DMS53 treated with DMSO at 0.1 percent for 48 hours (cell line): ENCODE results near the gene HADHA.

Experiments used
- DNase-seq: peaks from one replicate; lab custom pipeline; 2025; ENCODE audit not compliant: unreplicated experiment; lab: John Stamatoyannopoulos, UW

HADHA gene

DNA sequence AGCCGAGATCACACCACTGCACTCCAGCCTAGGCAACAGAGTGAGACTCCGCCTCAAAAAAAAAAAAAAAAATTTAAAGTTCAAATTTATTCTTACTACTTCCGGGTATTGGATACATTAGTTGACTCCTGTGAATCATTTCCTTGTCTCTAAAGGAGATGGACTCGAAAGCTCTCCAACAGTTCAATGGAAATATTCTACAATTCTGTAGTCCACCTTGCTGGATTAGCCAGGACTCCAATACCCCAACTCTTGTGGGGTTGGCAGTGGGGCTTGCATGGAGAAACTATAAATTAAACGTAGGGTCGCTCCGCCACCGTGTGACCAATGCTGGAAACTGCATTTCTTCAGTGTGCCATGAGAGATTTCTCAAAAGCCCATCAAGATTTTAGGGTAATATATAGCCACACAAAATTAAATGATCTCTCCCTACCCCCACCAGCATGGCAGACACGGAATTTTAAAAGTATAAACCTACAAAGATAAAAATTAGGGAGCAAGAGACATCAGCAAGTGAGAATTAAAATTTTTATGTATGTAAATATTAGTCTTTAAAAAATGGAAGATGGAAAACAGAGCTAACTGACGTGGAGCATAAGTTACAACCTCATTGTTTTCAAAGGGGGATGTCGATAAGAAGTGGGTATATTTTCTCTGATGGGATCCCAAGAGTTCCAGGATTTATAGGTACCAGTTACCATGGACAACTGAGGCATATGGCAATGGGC lies 99.3 kb downstream of the HADHA start:
- DNase-seq, result peak; percentile 43

DNA sequence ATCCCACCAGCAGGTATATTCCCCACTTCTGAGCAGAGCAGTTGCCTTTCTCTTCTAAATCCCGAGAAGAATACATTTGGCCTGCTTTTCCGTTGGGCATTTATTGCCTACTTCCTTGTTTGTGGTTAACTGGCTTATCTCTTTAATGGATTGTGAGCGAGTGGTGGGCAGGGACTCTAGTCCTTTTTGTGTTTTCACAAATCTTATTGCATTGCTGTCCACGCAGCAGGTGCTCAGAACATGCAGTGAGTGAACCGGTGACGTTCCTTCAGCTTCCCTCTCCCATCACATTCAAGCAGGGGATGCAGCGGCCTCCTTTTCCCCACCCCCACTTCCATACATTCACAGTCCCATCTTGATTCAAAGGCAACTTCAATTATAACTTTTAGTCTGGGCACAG lies 100.4 kb downstream of the HADHA start:
- DNase-seq, result no peak

DNA sequence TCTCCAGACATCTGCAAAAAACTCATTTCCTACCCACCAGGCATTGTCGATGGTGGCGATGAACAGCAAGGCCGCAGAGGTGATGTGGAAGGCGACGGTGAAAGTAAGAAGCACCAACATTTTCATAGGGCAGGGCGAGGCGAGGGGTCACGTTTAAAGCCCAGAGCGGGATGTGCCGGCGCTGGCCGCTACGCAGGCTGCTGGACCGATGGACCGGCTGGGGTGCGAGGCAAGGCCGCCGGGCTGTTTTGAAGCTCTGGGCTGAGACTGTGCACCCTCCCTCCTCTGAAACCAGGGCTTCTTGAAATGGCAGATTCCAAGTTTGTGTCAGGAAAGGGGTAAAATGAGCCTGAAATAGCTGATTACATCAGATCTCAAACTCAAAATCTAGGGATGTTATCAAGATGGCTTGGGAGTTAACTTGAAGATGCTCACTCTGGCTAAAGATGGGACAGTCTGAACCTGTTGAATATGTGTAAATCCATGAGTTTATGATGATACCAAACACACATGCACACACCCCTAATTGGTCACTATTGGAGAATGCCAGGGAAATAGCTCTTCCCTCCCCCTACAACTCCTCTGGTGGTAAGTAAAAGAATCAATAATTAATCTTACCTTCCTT lies 103.2 kb downstream of the HADHA start:
- no peak for DNase-seq
